Pulmonary artery endothelial cell (primary cell): ENCODE measurements around the gene DNAJC5. TPM values are rescaled to one million over a fixed set of nuclear protein-coding genes. Genes with fewer than 3 reads are reported as not detected.

Experiments
- DNase-seq: peaks from one replicate; pipeline ENCODE4 v3.0.0-alpha.2; 2011; ENCODE audit warnings: low read depth, low spot score
- total RNA-seq: library from RNA; depleted of rRNA; stranded (reverse); fragments of >200 nt; gene quantifications from 2 replicates; pipeline ENCODE4 v1.2.3, GENCODE V29; 2014

The DNAJC5 gene
- total RNA-seq, 1 donor from 2014 or later, result 113 TPM

DNA sequence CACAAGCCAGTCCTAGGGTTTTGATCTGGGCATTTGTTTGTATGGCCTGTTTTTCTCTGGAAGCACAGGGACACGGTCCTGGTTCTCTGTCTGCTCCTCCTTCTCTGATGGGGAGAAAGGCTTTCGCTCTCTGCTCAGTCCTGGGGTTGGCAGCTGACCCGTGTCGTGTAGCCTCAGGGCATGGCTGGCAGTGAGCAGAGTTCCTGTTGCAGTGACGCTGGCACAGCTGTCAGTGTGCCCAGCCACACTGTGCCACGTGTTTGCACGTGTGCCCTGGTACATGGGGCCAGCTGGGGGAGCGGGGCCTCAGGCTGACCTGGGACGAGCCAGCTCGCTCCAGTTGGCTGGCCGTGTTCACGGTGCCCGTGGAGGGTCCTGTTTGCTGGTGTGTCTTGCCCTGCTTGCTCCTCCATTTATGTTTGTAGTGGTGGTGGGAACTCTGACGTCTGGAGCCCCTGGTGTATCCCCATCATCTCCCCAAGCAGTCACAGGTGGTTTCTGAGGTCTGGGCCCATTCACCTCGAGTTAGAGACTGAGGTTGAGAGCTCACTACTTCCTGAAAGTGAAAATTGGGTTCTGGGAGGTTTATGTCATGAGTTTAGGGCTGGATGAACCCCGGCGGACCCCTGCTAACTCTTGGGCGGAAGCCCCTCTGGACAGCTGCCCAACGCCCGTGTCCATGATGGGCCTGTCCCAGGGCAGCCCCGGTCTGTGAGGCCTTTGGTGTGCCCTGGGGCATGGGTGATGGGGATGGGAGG lies 10.2 kb upstream of the DNAJC5 start:
- DNase-seq, result no peak

DNA sequence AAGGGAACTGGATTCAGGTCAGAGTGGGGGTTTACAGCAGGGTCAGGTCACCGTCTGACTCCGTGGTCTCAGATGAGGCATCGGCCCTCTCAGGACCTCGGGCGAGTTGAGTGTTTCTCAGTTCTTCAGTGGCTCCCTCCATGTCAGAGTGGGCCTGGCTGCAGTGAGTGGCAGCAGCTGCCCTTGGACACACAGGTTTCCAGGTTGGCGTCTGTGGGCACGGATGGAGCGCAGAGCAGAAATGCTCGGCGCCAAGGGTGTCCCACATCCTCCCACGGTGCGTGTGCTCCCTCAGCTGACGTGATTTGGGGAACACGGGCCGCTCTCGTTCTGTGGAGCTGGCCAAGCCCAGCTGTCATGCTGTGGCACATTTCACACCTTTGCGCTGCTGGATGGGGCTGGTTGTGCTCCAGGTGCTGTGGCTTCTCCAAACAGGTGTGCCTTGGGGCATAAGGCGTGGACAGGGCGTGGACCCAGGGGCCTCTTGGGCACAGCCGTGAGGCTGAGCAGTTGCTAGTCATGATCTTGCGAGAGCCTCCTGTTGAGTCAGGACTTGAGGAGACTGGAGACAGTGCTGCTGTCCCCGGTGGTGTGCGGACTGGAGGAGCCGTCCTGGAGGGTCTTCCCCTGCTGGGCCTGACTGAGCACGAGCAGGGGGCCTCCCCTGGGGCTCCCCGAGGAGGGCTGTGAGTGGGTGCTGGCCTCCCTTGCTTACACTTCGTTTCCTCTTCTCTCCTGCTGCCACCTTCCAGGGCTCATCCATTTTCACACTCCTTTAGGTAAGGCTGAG lies 9.5 kb upstream of the DNAJC5 start:
- no peak for DNase-seq

DNA sequence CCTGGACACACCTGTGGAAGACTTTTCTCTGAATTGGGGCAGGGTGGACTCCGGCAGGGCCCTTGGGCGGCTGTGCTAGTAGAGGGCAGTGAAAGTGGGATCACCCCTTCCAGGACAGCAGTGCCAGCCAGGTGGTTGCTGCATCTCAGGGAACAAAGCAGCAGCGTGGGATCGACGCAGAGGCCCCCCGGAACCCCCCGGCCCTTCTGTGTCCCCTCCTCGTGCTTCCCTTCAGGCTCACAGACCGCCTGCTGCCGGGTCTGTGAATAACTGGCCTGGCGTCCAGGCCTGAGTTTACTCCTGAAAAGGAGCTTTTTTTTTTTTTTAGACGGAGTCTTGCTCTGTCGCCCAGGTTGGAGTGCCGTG lies 8.9 kb upstream of the DNAJC5 start:
- no peak for DNase-seq

DNA sequence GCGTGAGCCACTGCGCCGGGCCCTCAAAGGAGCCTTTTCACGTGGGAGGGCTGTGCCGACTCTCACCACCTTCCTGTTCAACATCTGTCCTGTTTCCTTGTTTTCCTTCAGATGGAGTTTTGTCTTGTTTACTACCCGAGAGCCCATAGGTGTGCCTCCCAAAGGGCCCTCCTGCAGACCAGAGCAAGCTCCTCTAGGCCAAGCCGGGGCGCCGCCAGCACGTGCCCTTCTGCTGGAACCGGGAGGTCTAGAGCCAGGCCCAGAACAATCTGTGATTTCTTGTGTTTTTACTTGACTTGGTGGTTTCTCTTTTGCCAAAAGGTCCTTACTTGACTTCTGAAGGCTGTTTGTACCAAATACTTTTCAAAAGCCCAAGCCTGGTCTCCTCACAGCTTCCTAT lies 8.0 kb upstream of the DNAJC5 start:
- no peak for DNase-seq

DNA sequence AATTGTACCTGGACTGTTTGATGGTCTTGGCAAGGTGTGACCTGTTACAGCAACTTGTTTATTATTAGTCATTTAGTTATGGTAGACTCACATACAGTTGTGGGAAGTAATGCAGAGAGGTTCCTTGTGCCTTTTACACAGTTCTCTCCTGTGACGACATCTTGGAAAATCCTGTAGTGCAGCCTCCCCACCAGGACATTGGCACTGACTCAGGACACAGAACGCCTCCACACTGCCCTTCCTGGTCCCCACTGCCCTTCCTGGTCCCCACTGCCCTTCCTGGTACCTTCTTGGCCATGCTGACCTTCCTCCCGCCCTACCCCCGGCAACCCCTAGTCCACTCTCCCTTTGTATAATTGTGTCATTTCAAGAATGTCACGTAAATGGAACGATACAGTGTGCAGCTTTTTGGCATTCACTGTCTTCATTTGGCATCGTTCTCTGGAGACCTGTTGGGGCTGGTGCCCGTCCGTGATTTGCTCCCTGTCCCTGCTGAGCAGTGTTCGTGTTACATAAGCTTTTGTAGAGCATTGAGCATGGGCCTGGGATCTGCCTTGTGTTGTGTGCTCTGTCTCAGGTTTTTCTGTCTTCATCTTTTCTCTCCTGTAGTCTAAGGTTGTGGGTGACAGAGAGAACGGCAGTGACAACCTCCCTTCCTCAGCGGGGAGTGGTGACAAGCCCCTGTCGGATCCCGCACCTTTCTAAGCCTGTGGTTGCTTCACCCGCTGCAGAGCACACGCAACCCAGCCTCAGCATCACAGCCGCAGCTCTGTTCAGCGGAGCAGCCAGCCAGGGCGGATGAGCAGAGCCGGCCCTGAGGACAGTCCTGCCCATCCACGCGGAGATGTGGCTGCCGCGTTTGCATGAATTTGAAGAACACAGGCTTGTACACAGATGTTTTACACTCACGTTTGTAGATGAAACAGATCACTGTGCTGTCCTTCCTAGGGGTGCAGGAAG lies 5.4 kb upstream of the DNAJC5 start:
- no peak for DNase-seq

DNA sequence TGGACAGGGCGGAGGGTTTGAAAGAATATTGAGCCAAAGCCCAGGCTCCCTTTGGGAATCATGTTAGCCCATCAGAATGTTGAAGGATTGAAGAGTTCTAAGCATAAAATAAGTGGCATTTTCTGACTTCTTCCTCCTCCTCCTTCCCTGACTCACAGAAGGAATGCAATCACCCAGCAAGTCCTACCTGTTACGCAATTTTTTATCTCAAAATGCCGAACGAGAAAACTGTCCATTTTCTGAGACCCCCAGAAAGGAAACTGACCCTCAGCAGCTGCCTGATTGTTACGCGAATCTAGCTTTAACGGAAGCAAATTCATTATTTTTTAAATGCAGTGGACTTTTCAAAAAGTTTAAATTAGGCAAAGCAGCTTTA lies 4.7 kb upstream of the DNAJC5 start:
- DNase-seq, result no peak

DNA sequence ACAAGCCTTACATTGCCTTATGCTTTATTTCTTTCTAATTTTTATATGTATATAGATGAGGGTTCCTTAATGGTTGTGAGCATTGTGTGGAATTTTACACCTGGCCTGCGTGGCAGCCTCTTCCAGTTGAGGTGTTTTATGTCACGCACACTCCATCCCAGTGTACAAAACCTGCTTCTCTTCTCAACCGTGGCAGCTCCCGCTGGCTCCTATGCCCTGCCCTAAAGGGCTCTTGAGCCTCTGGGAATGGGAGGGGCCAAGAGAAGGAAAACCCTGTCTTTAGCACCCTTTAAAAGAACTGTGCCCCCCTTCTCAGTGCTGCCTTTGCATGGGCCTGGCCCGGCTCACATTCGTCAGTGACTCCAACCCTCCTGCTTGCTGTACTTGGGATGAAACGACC lies 4.3 kb upstream of the DNAJC5 start:
- DNase-seq, result no peak

DNA sequence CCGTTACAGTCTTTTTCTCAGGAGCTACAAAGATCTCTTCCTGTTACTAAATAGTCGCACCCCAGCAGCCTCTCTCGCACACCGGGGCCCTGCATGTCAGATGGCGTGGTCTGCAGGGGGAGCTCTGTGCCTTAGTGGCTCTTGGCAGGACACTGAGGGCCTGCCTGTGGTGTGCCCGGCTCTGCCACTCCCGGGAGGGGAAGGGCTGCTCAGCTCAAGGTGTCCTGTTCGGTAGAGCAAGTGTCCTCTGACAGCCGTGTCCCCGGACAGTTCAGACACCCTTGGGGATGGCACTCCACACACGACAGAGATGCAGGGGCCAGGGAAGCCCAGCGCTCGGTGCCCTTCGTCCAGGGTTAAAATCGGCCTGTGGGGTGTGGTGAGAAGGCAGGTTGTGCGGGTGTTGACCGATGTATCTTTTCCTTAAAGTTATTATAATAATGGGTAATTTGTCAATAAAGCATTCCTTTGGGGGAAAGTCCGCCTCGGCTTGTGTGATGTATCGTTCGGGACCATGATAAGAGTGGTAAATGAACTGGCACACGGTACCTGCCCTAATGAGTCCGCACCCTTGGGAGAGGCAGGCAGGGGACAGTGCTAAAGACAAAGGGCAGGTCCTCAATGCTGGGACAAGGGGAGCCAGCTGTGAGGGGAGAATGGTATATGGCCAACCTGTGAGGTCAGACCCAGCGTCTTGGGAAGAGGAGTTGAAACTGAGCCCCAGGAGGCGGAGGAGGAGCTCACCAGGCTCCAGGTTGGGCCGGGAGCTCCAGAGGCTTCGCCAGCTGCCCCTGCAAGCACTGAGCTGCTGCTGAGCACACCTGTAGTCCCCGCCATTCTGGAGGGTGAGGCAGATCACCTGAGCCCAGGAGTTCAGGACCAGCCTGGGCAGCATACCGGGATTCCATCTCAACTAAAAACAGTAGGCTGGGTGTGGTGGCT lies 3.6 kb upstream of the DNAJC5 start:
- DNase-seq, result no peak

DNA sequence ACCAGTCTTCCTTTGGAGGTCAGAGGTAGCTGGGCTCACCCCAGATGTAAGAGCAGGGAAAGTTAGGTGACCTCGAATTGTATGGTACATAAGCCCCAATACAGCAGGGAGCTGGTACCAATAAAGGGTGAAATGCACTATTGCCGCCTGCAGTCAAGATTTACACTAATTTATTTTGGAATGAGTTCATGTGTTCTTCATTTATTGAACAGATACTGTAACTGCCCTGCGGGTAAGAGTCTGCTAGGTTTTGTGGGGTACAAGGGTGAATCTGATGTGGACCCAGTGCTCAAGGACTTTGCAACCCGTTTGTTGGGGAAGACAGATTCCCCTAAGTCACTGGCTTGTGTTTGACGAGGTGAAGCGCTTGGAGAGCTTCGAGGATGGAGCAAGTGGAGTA lies 2.5 kb upstream of the DNAJC5 start:
- no peak for DNase-seq

DNA sequence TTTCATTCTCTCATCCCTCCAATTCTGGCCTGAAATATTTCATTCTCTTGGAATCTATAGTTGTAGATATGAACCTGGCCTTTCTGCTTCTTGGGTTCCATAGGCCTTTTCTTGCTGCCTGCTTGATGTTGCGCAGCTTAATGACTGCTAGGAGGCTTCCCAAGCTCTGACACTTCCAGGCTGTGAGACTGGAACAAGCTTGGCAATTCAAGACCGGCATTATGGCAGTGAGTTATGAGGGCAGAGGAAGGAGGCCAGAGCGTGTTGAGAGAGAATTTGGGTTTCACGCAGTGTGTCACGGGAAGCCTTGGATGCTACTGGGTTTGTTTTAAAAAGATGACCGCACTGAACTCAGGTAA lies 948 bp upstream of the DNAJC5 start:
- DNase-seq, result no peak

DNA sequence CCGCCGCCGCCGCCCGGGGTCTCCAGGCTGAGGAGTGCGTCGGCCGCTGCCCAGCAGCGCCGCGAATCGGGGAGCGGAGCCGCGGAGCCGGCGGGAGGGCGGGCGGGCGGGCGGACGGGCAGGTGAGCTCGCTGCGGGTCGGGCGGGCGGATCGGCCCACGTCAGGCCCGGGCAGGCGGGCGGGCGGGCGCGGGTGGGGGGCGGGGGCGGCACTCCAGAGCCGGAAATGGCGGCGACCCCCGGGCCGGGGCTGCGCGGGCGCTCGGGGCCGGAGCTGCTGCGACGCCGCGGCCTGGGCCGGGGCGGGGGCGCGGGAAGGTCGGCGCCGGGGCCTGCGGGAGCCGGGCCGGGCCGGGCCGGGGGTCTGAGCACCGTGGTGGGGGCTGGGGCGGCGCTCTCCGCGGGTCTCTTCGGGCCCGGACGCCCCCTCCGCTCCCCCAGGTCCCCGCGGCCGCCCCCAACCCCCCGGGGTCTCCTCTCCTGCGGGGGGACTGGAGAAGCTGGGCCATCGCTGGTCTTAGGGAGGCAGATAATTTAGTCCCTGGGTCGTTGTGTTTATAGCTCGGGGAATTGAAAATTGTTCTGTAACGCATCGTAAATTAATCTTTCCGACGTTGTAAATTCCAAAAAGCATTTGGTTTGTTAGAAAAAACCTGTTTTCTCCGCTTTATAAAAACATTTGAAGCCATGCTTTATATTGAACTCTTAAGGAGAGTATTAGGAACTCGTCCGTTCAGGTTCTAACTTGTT lies 451 bp downstream of the DNAJC5 start:
- DNase-seq, result no peak

DNA sequence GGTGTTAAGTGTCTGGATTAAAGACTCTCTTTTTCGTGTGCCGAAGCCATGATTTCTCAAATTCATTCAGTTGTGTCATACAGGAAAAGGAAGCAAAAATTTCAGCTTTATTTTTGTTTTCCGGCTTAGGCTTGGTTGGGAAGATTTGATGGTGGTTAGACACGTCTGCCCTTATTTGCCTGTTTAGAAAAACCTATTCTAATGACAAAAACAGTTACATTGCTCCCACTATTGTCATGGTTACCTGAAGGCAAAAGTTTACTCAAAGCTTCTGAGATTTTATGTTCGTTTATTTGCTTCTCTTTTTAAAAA lies 982 bp downstream of the DNAJC5 start:
- DNase-seq, result no peak

DNA sequence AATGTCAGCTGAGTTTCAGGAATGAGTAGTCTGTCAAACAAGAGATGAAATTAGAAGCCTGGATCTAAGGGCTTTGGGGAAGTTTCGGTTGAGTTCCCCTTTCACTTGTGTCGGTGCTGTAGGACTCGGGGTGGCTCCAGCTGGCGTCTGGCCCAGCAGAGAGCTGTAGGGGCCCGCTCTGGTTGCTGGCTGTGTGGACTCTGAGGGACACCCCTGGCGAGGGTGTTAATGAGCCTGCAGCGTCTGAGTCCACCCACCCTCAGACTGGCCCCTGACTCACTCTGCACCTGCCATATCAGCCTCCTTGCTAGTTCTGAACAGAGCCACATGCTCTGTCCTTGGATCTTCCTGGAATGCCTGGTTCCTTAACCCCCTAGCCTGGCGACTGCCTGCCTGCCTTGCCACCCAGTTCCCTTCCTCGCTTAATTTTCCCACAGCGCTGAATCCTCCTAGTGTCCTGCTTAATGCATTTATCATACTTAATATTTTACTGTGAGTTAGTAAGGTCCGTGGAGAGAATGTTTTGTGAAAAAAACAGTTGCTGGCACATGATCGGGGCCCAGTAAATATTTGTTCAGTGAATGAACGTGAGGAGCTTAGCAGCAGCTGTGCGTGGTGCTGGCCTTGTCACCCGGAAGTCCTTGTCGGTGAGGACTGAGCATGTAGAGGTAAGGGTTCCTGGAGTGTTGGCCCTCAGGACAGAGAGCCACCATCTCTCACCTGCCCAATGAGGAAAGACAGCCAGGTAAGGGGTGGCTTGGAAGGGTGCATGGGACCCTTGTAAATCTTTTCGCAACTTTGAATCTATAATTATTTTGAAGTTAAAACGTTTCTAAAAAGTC lies 1.6 kb downstream of the DNAJC5 start:
- DNase-seq, result no peak

DNA sequence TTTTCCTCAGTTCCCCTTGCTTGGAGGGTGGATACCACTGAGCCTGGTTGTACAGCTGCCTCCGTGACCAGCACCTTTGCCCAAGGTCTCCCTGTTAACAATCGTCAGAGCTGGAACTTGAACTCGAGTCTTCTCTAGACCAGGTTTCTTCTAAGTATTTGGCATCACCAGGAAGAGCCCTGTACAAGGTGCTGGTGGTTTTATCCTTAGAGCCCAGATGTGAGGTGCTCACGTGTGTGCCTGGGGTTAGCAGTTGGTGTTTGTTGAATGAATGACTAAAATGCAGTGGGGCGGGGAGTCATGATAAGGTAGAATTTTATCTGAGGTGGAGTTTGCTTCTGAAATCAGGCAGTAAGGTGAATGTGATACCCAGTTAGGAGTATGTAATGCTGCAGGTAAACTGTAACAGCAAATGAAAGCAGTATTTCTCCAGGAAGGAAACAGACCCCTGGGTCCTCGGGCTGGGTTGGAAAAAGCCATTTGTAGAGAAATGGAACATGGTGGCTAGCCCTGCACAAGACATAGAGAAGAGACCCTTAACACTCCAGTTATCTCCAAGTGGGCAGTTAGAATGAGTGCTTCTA lies 3.1 kb downstream of the DNAJC5 start:
- DNase-seq, result no peak

DNA sequence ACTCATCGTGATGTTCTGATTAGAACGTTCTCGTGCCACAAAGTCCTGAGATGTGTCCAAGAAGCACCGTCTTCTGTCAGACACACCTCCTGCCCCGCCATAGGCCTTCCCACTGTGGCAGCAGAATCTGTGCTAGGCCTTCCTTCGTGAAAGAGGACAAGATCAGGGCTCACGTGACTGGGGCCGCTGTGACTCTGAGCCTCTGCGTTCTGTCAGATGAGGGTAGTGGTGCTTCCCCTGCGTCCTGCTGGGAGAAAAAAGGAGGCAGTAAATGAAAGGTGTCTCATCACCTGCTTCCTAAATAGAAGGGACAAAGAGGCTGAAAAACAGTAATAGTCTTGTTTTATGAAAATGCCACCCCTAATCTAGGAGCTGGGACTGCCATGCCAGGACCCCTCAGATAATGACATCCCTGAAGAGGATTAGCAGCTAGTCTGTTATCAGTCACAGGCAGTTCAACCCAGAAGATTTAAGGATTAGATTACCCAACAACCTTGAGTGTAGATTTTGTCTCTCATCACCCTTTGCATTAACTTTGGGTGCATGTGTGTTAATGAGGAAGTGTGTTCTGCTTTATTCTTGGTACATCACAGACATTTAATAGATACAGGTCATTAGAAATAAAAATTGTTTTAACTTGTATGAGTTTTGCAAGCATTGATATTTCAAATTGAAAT lies 4.1 kb downstream of the DNAJC5 start:
- DNase-seq, result no peak

DNA sequence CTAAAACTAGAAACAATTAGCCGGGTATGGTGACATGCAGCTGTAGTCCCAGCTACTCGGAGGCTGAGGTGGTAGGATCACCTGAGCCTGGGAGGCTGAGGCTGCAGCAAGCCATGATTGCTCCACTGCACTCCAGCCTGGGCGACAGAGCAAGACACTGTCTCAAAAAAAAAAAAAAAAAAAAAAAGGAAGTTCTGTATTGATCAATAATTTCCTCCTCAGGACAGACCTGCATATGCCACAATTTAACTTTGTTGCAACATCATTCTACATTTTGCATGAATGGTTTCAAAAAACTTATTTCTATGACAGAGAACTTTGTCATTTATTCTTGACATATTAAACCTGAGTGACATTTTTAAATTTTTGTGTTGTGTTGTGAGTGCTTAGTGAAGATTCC lies 5.5 kb downstream of the DNAJC5 start:
- DNase-seq, result no peak

DNA sequence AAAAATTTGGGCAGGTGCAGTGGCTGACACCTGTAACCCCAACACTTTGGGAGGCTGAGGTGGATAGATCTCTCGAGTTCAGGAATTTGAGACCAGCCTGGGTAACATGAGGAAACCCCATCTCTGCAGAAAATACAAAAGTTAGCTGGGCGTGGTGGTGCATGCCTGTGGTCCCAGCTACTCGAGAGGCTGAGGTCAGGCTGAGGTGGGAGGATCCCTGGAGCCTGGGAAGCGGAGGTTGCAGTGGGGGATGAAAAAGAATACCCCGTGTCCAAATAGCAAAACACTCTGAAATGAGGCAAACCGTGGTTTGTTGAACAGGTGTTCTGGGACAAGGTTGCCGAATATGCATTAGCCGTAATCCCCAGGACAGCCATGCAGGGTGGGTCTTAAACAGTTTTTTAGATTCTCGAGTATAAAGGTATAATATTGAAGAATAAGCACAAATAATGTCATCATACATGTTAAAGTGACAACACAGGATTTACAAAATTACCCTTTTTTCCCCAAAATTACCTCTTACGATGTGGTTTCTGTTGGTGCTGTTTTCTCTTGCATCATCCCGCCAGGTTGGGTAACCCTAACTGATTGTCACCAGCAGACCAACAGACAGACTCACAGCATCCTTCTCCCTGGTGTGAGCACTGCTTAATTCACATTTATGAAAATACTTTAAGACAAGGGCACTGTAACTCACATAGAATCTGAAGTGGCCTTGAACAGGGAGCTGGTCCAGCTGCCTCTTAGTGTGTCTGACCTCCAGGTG lies 9.1 kb downstream of the DNAJC5 start:
- DNase-seq, result no peak
